B cell (primary cell): ENCODE measurements around the gene ZNF692. TPM values are rescaled to one million over a fixed set of nuclear protein-coding genes. Genes with fewer than 3 reads are reported as not detected.

Experiments used
- ATAC-seq: fragments of 200-7000 bp; cut with Tn5 transposase; one replicate; pipeline ENCODE4 v1.10.0; 2021; ENCODE audit warnings: low read depth, mild to moderate bottlenecking, moderate number of reproducible peaks, moderate library complexity
- CTCF ChIA-PET: fragments of 350-600 bp; sonication (Branson Sonifier 250); formaldehyde crosslinking; loops from one replicate; lab custom pipeline; 2021; ENCODE audit warnings: antibody characterized with exemption, inconsistent platforms; lab: Charles Lee
- POLR2A ChIA-PET: fragments of 350-600 bp; sonication (Branson Sonifier 250); formaldehyde crosslinking; loops from one replicate; lab custom pipeline; 2021; ENCODE audit warnings: antibody characterized with exemption; lab: Charles Lee
- DNase-seq: peaks from one replicate; pipeline ENCODE4 v3.0.0; 2013
- H2AFZ ChIP-seq: 2 replicates; pipeline ENCODE4 v1.6.1; 2012; ENCODE audit warnings: mild to moderate bottlenecking, low read depth, low read length; ENCODE audit not compliant: insufficient read depth, poor library complexity, severe bottlenecking
- H3K27ac ChIP-seq, 2 donors: 1 replicate in 1 of 2; 2 replicates in 1 of 2; pipeline ENCODE4 v1.5.1; 2012 to 2013; ENCODE audit warnings: low read length in 2 of 2, mild to moderate bottlenecking in 2 of 2, moderate library complexity in 1 of 2
- H3K27me3 ChIP-seq, 4 experiments: fragments of 200-600 bp in 1 of 4; sonication (generic) in 1 of 4; replicated peaks in 1 of 4; 1 replicate in 2 of 4; 2 replicates in 2 of 4; pipeline versions ENCODE4 v1.6.1 to v1.7.0; 2013 to 2016; ENCODE audit warnings: low read length in 3 of 4, mild to moderate bottlenecking in 2 of 4, mixed read lengths in 1 of 4, moderate library complexity in 1 of 4; ENCODE audit not compliant: insufficient read depth in 4 of 4, control insufficient read depth in 3 of 4; ENCODE audit errors: control extremely low read depth in 1 of 4
- H3K36me3 ChIP-seq, 2 experiments: replicated peaks in 1 of 2; 1 replicate in 1 of 2; 2 replicates in 1 of 2; pipeline versions ENCODE4 v1.6.1 to v1.7.1; 2013; ENCODE audit warnings: low read length in 1 of 2; ENCODE audit not compliant: insufficient read depth in 2 of 2, control insufficient read depth in 1 of 2; ENCODE audit errors: control extremely low read depth in 1 of 2, extremely low read depth in 1 of 2
- H3K4me1 ChIP-seq, 2 donors: fragments of 200-600 bp in 1 of 2; sonication (generic) in 1 of 2; 1 replicate in 1 of 2; 2 replicates in 1 of 2; pipeline versions ENCODE4 v1.5.1 to v1.6.1; 2013 to 2017; ENCODE audit warnings: low read length in 2 of 2; ENCODE audit not compliant: control insufficient read depth in 2 of 2, insufficient read depth in 2 of 2
- H3K4me2 ChIP-seq: replicated peaks from 2 replicates; pipeline ENCODE3; 2012; ENCODE audit warnings: mild to moderate bottlenecking, low read depth, low read length; ENCODE audit not compliant: poor library complexity, severe bottlenecking
- H3K4me3 ChIP-seq, 5 experiments: fragments of 200-600 bp in 1 of 5; sonication (generic) in 1 of 5; 1 replicate in 3 of 5; 2 replicates in 2 of 5; pipeline versions ENCODE4 v1.5.1 to v1.7.0; 2011 to 2016; ENCODE audit warnings: low read length in 4 of 5, mild to moderate bottlenecking in 4 of 5, low read depth in 2 of 5, control low read depth in 1 of 5, moderate library complexity in 1 of 5; ENCODE audit not compliant: insufficient read depth in 1 of 5; ENCODE audit errors: control extremely low read depth in 1 of 5, extremely low read depth in 1 of 5
- H3K79me2 ChIP-seq: fragments of 200-600 bp; sonication (generic); one replicate; pipeline ENCODE4 v1.6.0; 2016; ENCODE audit warnings: low read length; ENCODE audit not compliant: control insufficient read depth, insufficient read depth
- H3K9ac ChIP-seq: fragments of 200-600 bp; sonication (generic); 2 replicates; pipeline ENCODE4 v1.6.1; 2017; ENCODE audit warnings: mild to moderate bottlenecking, low read length, moderate library complexity
- H3K9me3 ChIP-seq, 3 donors: one replicate each; pipeline versions ENCODE4 v1.6.1 to v1.7.1; 2013; ENCODE audit warnings: low read length in 2 of 3; ENCODE audit not compliant: control insufficient read depth in 2 of 3, insufficient read depth in 1 of 3; ENCODE audit errors: control extremely low read depth in 1 of 3
- H4K20me1 ChIP-seq: 2 replicates; pipeline ENCODE4 v1.6.0; 2012; ENCODE audit warnings: mild to moderate bottlenecking, low read length; ENCODE audit not compliant: insufficient read depth, control insufficient read depth, poor library complexity, severe bottlenecking
- H3K27ac Mint-ChIP-seq: one replicate; pipeline ENCODE4 v1.8.0; 2021; ENCODE audit warnings: mixed read lengths
- H3K27me3 Mint-ChIP-seq: one replicate; pipeline ENCODE4 v1.8.0; 2021; ENCODE audit warnings: mixed read lengths
- H3K4me1 Mint-ChIP-seq: one replicate; pipeline ENCODE4 v1.8.0; 2021; ENCODE audit warnings: mixed read lengths
- H3K4me3 Mint-ChIP-seq: one replicate; pipeline ENCODE4 v1.8.0; 2021; ENCODE audit warnings: mixed read lengths
- H3K9me3 Mint-ChIP-seq: one replicate; pipeline ENCODE4 v1.8.0; 2022; ENCODE audit warnings: mixed read lengths; ENCODE audit not compliant: insufficient read depth
- EZH2 ChIP-seq: IDR thresholded peaks from 2 replicates; pipeline ENCODE4 v1.6.1; 2012; ENCODE audit warnings: borderline replicate concordance, low read depth, mild to moderate bottlenecking, moderate library complexity, low read length; ENCODE audit not compliant: insufficient read depth, poor library complexity, severe bottlenecking
- WGBS: methylation state at CpG from one replicate; pipeline ENCODE4 v1.1.5; 2013; ENCODE audit warnings: missing lambda C conversion rate; ENCODE audit not compliant: insufficient coverage; 5-methylcytosine and 5-hydroxymethylcytosine counted together
- intact Hi-C: fragments of 100-400 bp; cut with micrococcal nuclease; formaldehyde crosslinking; loops from one replicate; pipeline ENCODE4 v1.10.0; 2022
- polyA plus RNA-seq: library from polyadenylated mRNA; depleted of rRNA; stranded (reverse); fragments of >200 nt; gene quantifications from 2 replicates; pipeline ENCODE4 v1.2.3, GENCODE V29; 2012
- total RNA-seq, 2 donors: library from RNA; stranded (reverse); fragments of 120-200 nt in 1 of 2; gene quantifications; 1 replicate in 1 of 2; 2 replicates in 1 of 2; pipeline versions ENCODE4 v1.2.3 to v1.2.4, GENCODE V29; 2013 to 2022
- TF ChIP-seq, protein P1 (sequence below): fragments of 200-600 bp; IDR thresholded peaks from one replicate; pipeline ENCODE4 v1.8.0; 2022; ENCODE audit warnings: antibody characterized with exemption, mild to moderate bottlenecking

ZNF692 gene
- total and polyA plus RNA-seq, 2 donors (not counting 1 experiment from before 2014, with no cell fraction given) = 56.9 to 157 TPM

DNA sequence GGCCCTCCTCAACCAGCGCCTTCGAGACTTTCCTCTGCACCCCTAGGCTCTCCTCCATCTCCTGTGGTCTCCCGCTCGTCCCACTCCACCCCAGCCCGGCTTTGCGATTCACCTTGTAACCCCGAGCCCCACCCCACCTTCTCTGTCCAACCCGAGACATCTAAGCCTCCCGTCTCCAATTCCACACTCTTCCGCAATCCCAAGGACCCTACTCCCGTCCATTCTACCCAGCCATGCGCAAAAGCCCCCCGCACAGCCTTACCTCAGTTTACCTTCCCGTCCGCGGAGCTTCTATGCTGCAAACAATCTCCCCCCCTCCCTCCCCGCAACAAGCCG lies 33.3 kb downstream of the ZNF692 start:
- intact Hi-C loops = no loop called here
- no peaks in the 10 kb centered on the region for H3K27me3 ChIP-seq
- peaks cover 25% of the 10 kb centered on the region for H4K20me1 ChIP-seq
- TF ChIP-seq, protein P1, sequence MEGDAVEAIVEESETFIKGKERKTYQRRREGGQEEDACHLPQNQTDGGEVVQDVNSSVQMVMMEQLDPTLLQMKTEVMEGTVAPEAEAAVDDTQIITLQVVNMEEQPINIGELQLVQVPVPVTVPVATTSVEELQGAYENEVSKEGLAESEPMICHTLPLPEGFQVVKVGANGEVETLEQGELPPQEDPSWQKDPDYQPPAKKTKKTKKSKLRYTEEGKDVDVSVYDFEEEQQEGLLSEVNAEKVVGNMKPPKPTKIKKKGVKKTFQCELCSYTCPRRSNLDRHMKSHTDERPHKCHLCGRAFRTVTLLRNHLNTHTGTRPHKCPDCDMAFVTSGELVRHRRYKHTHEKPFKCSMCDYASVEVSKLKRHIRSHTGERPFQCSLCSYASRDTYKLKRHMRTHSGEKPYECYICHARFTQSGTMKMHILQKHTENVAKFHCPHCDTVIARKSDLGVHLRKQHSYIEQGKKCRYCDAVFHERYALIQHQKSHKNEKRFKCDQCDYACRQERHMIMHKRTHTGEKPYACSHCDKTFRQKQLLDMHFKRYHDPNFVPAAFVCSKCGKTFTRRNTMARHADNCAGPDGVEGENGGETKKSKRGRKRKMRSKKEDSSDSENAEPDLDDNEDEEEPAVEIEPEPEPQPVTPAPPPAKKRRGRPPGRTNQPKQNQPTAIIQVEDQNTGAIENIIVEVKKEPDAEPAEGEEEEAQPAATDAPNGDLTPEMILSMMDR = no peak
- TF ChIP-seq EZH2 = no peak
- H3K27me3 Mint-ChIP-seq = no peaks in the 10 kb centered on the region
- peaks cover 55 to 58% of the 10 kb centered on the region in 2 donors for H3K4me1 ChIP-seq
- ChIA-PET CTCF (interaction anchor here (1.1 to 4.8 kb wide), 5 partner anchors 12 to 203 kb away, joined by 5 to 43 read pairs (median 22); partner anchors contain the start of genes ZNF672 and ZNF692), POLR2A (interaction anchor here (0.6 to 3.4 kb wide), 8 partner anchors 12 to 81 kb away, joined by 3 to 51 read pairs (median 8); partner anchors contain the start of genes PGBD2, ZNF672 and ZNF692)
- ATAC-seq (peak; percentile 1), DNase-seq (no peak)
- H3K9ac ChIP-seq = peak overlapping the region; percentile 98
- peaks cover 0 to 36% of the 10 kb centered on the region in 2 experiments for H3K36me3 ChIP-seq
- H3K4me3 ChIP-seq = peak overlapping the region; percentile 86 to 99 (median 93)
- H3K9me3 Mint-ChIP-seq = no peaks in the 10 kb centered on the region
- peak overlapping the region; percentile 95 for H3K4me3 Mint-ChIP-seq
- H3K9me3 ChIP-seq = no peaks in the 10 kb centered on the region
- H3K4me1 Mint-ChIP-seq = peaks cover 63% of the 10 kb centered on the region
- H3K27ac Mint-ChIP-seq = peak overlapping the region; percentile 96
- peaks cover 51% of the 10 kb centered on the region for H3K79me2 ChIP-seq
- H3K27ac ChIP-seq = peak overlapping the region; percentile 98
- under 1% methylated on average over 18 of the region's 18 CpGs for WGBS
- peak overlapping the region; percentile 94 for H2AFZ ChIP-seq
- peak overlapping the region; percentile 88 for H3K4me2 ChIP-seq

DNA sequence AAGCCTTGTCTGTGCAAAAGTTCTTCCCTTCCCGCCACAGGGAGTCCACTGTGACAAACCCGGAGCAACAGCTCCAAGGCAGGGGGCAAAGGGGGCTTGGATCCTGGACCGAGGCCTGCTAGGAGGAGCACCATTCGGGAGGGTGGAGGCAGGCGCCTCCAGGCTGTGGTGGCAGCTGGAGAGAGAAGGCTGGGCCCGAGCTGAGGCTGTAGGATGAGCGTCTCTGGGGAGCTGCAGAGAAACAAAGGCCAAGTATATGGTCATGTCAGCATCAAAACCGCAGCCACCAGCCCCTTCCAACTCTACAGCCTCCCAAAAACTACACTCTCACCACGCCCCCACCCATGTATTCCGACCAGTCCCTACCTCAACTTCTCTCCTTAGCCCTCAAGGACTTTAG lies 33.7 kb downstream of the ZNF692 start:
- Histone ChIP-seq H2AFZ (peak overlapping the region; percentile 94), H3K79me2 (peaks cover 55% of the 10 kb centered on the region), H3K4me1 (peaks cover 59 to 62% of the 10 kb centered on the region in 2 donors)

More for the DNA sequence above, 33.7 kb downstream of the ZNF692 start:
- H3K27me3 ChIP-seq = no peaks in the 10 kb centered on the region
- DNase-seq (no peak), ATAC-seq (no peak)
- H3K27ac ChIP-seq = peak overlapping the region; percentile 98
- ChIA-PET CTCF (interaction anchor here (0.9 to 4.8 kb wide), 4 partner anchors 13 to 34 kb away, joined by 4 to 43 read pairs (median 29); partner anchors contain the start of genes ZNF672 and ZNF692), POLR2A (interaction anchor here (0.6 to 3.4 kb wide), 7 partner anchors 13 to 81 kb away, joined by 3 to 51 read pairs (median 7); partner anchors contain the start of genes PGBD2, ZNF672 and ZNF692)
- H3K4me3 ChIP-seq = peak overlapping the region; percentile 86 to 99 (median 93)
- 57% methylated on average over 8 of the region's 10 CpGs for WGBS
- no peaks in the 10 kb centered on the region for H3K9me3 Mint-ChIP-seq
- peak overlapping the region; percentile 88 for H3K4me2 ChIP-seq
- H3K4me1 Mint-ChIP-seq = peaks cover 66% of the 10 kb centered on the region
- H3K36me3 ChIP-seq = peaks cover 0 to 40% of the 10 kb centered on the region in 2 experiments
- peak overlapping the region; percentile 96 for H3K27ac Mint-ChIP-seq
- H3K9me3 ChIP-seq = no peaks in the 10 kb centered on the region
- no peak for TF ChIP-seq EZH2
- TF ChIP-seq, protein P1 = no peak
- H4K20me1 ChIP-seq = peaks cover 25% of the 10 kb centered on the region
- no peaks in the 10 kb centered on the region for H3K27me3 Mint-ChIP-seq
- intact Hi-C loops = no loop called here
- H3K4me3 Mint-ChIP-seq = peak overlapping the region; percentile 95
- peak overlapping the region; percentile 98 for H3K9ac ChIP-seq
